ENCODE results near the gene TSPAN33.
"Not testable (repeated sequence)": the region's sequence is repeated elsewhere in the genome, so short reads cannot be mapped to it uniquely, and the experiment has no call there.

The TSPAN33 gene

DNA sequence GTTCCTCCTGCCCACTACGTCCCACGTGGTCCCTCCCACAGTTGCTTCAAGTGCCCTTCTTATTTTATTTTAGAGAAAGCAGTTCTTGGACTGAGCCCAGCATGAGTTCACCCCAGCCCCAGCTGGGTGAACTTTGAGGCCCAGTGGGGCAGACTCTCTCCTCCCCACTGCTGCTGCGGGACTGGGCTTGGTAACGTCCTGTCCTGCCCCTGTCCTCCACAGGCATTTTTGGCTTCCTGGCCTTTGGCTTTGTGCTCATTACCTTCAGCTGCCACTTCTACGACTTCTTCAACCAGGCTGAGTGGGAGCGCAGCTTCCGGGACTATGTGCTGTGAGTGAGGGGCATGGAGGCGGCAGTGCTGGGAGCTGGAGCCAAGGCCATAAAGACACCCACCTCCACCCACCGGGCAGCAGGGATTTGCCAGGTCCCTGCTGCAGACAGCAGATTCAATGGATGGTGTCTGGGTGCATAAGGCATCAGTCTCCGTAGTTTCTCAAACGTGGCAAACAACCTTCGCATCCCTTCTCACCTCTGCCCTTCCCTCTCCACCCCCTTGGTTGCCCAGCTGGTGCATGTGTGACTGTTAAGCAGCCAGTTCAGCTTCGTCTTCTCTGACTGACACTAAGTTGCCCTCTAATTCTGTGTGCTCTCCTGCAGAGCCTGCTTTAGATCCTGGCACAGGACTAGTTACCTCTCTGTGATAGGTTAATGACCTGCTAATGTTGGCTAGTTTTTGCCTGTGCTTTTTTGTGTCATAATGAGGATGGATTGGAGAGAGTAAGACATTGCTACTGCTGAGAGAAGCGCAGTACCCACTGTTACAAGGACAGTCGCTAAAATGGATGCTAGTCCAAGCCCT, 64.8 kb downstream of the TSPAN33 start:
- DNase-seq = no peak

- peak; percentile 78 for DNase-seq
Measured at GRCh38 chr7:129210256-129210988, 65.9 kb downstream of the TSPAN33 start.

DNA sequence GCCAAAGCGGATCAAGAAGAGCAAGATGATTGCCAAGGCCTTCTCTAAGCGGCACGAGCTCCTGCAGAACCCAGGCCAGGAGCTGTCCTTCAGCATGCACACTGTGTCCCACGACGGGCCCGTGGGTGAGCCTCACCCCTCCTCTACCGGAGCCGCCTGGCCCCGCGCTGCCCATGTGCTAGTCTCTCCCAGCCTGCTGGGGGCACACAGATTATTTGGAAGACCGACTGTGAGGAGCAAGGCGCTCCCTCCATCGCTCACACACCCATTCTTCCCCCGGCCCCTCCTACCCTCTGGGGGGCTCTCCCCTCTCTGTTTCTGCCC, 66.4 kb downstream of the TSPAN33 start:
- DNase-seq = no peak

DNA sequence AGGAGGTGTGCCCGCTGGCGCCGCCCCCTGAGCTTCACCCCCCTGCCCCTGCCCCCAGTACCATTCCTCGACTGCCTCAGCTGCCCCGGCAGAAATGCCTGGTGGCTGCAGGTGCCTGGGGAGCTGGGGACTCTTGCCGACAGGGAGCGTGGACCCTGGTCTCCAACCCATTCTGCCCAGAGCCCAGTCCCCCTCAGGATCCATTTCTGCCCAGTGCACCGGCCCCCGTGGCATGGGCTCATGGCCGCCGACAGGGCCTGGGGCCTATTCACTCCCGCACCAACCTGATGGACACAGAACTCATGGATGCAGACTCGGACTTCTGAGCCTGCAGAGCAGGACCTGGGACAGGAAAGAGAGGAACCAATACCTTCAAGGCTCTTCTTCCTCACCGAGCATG, 67.6 kb downstream of the TSPAN33 start:
- DNase-seq = no peak

GRCh38 chr7:129212596-129212995, 68.1 kb downstream of the TSPAN33 start:
- no peak for DNase-seq

DNA sequence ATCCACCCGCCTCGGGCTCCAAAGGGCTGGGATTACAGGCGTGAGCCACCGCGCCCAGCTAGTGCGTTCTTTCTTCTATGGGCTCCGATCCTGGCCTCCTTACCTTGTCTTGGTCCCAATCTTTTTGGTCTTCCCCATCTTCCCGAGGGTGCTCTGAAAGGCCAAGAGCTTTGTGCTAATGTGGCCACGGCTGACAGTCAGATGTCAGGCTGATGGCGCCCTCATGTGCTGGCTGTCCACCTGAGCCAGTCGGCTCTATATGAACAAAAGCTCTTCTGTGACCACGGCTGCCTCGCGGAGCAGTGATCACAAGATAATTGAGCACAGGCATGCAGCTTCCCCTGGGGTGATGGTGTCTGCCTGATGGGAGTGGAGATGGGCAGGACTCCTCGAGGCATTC, 69.3 kb downstream of the TSPAN33 start:
- no peak for DNase-seq

DNA sequence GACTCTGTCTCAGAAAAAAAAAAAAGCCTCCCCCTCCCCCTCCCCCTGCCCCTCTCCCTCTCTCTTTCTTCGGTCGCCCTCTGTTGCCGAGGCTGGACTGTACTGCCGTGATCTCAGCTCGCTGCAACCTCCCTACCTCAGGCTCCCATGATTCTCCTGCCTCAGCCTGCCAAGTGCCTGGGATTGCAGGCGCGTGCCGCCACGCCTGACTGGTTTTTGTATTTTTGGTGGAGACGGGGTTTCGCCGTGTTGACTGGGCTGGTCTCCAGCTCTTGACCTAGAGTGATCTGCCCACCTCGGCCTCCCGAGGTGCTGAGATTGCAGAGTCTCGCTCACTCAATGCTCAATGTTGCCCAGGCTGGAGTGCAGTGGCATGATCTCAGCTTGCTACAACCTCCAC, 71.2 kb downstream of the TSPAN33 start:
- DNase-seq = not testable (repeated sequence)

- not testable (repeated sequence) for DNase-seq
Measured at GRCh38 chr7:129216101-129216715, 71.7 kb downstream of the TSPAN33 start.

DNA sequence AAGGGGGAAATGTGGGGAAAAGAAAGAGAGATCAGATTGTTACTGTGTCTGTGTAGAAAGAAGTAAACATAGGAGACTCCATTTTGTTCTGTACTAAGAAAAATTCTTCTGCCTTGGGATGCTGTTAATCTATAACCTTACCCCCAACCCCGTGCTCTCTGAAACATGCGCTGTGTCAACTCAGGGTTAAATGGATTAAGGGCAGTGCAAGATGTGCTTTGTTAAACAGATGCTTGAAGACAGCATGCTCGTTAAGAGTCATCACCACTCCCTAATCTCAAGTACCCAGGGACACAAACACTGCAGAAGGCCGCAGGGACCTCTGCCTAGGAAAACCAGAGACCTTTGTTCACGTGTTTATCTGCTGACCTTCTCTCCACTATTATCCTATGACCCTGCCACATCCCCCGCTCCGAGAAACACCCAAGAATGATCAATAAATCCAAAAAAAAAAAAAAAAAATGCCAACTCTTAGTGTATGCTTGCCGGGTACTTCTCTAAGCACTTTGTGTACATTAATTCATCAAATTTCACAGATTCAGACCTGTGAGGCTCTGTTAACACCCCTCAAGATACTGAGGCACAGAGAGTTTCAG, 72.4 kb downstream of the TSPAN33 start:
- not testable (repeated sequence) for DNase-seq

- peak; percentile 69 for DNase-seq
Measured at GRCh38 chr7:129218514-129219062, 74.1 kb downstream of the TSPAN33 start.

DNA sequence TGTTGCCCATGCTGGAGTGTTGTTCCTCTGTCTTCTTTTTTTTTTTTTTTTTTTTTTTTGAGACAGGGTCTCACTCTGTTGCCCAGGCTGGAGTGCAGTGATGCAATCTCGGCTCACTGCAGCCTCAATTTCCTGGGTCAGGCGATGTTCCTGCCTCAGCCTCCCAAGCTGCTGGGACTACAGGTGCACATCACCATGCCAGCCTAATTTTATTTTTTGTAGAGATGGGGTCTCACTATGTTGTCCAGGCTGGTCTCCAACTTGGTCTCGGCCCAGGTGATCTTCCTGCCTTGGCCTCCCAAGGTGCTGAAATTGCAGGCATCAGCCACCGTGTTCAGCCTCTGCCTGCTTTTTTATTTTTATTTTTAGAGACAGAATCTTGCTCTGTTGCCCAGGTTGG, 74.7 kb downstream of the TSPAN33 start:
- DNase-seq = not testable (repeated sequence)

All from 8988T (cell line).